Suprapubic skin (tissue), 3 donors: Measurements from ENCODE around the gene SPAG8.

Experiments
- POLR2AphosphoS5 ChIP-seq, 3 donors: sonication (generic); formaldehyde crosslinking; IDR thresholded peaks; one replicate each; pipeline ENCODE4 v1.6.1; 2017; ENCODE audit warnings: antibody characterized with exemption in 3 of 3
- TF ChIP-seq, protein P1 (sequence below), 2 donors: fragments of 200-600 bp in 1 of 2; fragments of 450-650 bp in 1 of 2; sonication (generic) in 1 of 2; IDR thresholded peaks; one replicate each; pipeline ENCODE4 v1.5.1; 2016 to 2019; ENCODE audit warnings: antibody characterized with exemption in 2 of 2, mild to moderate bottlenecking in 1 of 2, moderate library complexity in 1 of 2

- TF ChIP-seq, protein P1, sequence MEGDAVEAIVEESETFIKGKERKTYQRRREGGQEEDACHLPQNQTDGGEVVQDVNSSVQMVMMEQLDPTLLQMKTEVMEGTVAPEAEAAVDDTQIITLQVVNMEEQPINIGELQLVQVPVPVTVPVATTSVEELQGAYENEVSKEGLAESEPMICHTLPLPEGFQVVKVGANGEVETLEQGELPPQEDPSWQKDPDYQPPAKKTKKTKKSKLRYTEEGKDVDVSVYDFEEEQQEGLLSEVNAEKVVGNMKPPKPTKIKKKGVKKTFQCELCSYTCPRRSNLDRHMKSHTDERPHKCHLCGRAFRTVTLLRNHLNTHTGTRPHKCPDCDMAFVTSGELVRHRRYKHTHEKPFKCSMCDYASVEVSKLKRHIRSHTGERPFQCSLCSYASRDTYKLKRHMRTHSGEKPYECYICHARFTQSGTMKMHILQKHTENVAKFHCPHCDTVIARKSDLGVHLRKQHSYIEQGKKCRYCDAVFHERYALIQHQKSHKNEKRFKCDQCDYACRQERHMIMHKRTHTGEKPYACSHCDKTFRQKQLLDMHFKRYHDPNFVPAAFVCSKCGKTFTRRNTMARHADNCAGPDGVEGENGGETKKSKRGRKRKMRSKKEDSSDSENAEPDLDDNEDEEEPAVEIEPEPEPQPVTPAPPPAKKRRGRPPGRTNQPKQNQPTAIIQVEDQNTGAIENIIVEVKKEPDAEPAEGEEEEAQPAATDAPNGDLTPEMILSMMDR (IDR thresholded peaks at IDR 0.05), result no peak
- TF ChIP-seq POLR2AphosphoS5 (IDR thresholded peaks at IDR 0.05), result no peak
Observed at GRCh38 chr9:35827486-35827885, 15.4 kb upstream of the SPAG8 start.
